Activated T-helper 9 cell treated with anti-CD3 and anti-CD28 coated beads, Interleukin-2, amount 50 U/mL, for 16 hours (primary cell): ENCODE data around the gene SH3BP2.

ENCODE experiments used
- DNase-seq: peaks from one replicate; pipeline ENCODE4 v3.0.0-alpha.2; 2020; ENCODE audit warnings: low read depth

Gene SH3BP2, protein sequence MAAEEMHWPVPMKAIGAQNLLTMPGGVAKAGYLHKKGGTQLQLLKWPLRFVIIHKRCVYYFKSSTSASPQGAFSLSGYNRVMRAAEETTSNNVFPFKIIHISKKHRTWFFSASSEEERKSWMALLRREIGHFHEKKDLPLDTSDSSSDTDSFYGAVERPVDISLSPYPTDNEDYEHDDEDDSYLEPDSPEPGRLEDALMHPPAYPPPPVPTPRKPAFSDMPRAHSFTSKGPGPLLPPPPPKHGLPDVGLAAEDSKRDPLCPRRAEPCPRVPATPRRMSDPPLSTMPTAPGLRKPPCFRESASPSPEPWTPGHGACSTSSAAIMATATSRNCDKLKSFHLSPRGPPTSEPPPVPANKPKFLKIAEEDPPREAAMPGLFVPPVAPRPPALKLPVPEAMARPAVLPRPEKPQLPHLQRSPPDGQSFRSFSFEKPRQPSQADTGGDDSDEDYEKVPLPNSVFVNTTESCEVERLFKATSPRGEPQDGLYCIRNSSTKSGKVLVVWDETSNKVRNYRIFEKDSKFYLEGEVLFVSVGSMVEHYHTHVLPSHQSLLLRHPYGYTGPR

DNA sequence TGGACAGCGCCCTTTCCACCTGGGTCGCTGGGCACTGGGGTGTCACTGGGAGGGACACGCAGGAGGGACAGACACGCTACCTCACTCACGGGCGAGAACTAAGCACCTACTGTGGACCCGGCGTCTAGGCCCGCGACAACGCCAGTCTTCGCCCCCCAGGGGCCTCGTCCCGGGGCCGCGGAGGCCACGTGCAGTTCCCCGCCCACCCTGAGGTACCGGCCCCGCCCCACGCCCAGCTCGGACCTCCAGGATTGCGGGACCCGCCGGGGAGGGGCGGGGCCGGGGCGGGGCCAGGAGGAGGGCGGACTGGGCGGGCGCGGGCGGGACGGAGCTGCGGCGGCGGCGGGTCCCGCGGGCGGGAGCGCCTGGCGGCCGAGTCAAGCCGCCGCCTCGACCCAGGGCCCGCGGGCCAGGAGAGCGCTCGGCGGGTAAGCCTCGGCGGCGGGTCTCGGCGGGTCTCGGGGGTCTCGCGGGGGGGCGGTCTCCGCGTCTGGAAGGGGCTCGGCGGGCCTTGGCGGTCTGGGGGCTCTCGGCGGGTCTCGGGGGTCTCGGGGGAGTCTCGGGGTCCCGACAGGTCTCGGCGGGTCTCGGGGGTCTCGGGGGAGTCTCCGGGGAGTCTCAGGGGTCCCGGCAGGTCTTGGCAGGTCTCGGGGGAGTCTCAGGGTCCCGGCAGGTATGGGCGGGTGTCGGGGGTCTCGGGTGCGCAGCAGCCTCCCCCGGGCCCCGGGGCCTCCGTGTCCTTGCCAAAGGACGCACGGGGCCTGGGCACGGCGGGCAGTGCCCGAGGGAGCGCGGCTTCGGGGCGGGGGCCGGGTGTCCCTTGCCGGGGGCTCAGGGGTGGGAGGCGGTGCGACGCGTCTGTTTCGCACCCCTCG lies at the start of gene SH3BP2:
Gene SH3BP2 (plus strand): TSS at position 375 of the 875 bp plus-strand sequence. CDS start 27,533 bp downstream, outside the sequence.
- peak; percentile 51 for DNase-seq

DNA sequence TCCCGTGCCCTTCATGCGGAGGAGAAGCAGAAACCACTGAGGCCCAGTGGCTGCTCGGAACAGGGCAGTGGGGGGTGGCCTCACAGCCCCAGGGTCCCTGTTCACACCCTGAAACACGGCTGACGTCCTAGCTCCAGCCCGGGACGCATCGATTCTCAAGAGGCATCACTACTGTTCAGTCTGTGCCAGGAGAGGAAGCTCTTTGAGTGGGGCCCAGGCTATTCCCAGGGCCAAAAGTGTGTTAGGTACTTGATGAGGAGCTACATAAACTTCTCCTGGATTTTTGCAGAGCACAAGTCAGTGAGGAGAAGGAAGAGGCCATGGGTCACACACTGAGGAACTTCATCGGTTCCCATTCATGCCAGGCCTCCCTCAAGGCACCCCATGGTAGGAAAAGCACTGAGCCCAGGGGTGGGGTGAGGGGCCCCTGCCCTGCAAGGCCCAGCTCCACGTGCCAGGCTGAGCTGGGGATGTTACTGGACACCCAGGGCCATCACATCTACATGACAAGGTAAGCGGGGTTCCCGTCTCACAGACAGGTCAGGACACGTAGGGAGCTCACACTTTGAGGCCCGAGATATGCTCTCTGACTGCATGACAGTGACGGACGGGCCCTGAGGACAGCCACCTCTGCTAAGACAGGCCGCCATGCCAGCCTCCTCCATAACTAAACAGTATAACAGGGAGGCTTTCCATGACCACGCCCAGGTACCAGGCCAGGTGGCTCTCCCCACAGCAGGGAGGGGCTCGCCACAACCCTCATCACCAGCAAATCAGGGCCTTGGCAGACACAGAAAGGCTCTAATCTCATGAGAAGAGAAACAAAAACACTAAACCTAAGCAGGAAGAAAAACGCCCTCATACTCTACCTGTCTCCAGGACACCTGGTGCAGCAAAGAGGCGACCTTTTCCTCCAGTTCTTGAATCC lies 49.1 kb upstream of the SH3BP2 start:
- DNase-seq = no peak

DNA sequence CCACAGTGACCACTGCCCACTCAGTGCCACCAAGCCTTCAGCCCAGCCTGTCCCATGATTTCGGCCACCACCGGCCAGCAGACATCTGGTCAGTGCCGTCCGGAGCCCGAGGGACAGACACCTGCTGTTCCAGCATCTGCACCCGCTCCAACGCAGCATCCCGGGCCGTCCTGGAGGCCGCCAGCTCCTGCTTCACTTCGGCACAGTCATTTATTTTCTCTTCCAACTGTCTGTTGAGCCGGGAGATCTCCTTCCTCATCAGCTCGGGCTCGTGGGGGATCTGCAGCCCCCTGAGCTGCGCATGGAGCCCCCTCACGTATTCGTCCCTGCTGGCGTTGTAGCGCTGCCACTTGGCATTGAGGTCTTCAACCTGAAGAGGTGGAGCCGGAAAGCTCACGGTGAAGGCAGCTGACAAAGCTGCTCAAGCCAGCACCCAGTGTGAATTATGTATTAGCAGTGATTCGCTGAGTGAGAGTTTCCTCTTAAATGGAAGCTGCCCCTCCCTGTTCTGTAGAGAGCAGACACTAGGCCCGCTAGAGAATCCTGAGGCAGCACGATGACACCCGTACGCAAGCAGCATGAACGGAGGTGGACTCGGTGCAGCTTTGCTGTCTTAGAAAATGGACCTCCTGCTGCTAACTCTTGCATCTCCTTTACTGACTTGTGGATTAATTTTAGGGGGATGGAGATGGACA lies 48.2 kb upstream of the SH3BP2 start:
- no peak for DNase-seq

DNA sequence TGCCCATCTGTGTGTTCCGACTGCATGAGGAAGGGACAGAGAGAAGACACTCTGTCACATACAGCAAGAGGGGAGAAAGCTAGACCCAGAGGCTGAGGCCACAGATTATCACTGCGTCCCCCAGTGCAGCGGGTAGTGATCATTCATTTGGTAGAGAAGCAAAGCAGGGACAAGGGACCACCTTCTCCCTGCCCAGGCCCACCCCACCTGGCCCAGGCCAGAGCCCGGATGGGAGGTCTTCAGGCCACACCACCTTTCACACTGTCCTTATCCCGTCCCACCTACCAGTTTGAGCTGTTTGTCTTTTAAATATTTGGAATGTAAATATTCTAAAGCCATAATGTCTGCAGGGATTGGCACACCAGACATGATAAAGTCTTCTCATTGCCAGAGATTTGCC lies 47.4 kb upstream of the SH3BP2 start:
- DNase-seq = no peak

DNA sequence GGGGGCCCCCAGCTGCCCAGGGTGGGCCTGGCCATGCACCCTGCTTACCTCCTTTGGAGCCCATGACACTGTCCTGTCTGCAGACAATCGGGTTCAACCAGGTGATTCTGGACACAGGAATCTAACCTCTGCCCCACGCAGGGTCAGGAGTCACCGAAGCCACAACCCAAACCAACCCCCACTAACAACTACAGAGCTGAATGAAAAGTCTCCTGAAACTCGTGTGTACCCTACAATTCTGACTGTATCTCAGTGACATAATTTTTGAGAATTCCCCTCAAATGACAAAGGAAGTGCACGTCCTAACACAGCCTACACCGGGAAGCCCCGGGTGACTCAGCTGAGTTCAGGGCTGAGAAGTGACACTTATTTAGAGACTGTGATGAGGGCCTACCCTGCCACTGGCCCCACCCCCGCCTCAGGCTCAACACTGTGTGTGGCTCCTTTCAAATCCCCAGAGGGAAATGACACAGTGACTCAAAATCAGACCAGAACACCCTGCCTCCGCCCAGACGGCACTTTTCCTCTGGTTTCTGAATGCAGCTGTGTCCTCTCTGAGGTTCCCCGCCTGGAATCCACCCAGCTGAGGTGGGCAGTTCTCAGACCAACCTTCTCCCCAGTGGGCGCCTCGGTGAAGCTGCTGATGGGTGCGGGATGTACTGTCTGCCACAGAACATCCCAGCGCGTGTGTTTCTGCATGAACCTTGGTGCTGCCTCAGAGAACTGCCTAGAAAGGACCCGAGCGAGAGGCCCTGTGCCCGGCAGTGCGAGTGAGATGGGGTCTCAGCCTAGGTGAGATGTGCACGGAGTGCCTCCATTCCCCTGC lies 46.7 kb upstream of the SH3BP2 start:
- DNase-seq = peak; percentile 92

DNA sequence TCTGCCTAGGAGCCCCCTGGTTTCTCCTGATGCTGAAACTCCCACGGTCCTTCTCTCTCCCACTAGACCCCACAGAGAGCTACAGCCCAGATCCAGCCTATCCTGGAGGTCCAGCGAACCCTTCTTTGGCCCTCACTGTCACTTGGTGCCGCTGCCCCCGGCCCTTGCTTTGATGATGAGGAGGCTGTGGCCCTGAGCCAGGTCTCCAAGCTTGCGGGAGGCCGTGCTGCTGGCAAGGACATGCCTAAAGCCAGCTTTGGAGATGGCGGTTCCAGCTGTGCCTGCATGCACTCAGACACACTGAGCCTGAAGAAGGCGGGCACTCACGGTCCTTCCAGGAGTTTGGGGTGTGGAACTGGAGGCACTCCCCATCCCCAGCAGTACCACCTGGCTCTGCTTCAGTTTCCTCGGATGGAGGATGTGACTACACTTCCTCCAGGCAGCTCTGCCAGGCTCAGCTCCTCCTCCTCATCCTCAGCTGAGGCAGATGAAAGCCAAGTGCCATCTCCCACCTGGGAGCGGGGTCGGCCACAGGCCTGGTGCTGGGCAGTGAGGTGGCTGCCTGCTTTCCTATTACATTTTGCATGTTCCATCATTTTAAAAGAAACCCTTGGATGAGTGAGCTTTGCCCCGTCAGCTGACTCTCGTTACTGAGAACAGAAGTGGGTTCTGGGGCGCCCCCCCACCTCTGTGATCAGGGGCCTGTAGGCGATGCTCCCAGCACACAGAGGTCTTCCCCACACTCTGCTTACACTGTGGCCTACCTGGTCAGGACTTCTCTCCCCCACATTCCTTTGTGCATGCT lies 45.8 kb upstream of the SH3BP2 start:
- no peak for DNase-seq

DNA sequence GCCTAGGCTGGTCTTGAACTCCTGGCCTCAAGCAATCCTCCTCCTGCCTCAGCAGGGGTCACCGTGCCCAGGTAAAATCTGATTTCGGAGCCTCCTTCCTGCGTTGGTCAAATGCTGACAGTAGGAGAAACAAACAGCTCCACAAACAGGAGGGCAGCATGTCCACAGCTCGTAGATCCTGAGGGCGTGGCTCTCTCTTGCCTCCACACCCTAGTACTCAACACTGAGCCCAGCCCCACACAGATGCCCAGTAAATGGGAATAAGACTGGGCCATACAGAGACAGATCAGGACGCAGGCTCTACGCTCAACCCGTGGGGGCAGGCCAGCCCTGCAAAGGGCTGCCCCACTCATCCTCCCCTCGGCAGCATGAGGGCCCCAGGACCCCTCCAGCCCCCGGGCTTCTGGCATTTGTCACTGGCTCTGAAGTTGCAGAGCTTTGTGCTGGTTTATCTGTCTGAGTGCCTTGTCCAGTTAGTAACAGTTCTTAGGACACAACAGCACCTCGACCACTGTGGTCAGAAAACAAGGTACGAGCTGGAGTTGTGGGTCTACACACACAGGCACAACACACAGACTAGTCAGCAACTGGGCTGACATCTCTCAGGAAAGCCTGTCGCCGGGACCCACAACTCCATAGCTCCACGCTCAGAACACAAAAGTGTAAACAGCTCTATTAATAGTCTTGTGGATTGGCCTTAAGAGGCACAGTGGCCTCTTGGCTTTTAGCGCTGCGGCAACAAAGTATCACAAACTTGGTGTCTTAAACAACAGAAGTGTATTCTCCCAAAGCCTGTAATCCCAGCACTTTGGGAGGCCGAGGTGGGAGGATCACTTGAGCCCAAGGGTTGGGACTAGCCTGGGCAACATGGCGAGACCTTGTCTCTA lies 41.9 kb upstream of the SH3BP2 start:
- DNase-seq = no peak

DNA sequence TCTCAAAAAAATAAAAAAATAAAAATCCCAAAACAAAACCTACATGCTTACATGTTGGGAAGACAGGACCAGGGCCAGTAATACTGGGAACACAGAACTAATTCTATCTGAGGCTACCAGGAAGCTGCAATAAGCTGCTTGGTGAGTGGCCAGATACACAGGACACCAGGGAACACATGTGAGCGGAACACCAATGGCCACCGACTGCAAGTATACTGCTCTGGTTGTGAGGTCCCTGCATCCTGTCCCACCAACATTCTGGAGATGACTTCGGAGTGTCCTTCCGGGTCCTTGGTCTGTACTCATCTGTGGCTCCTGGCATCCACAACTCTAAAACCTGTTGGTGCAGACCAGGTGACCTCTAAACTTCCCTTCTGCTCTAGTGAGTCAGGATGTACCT lies 39.4 kb upstream of the SH3BP2 start:
- no peak for DNase-seq

DNA sequence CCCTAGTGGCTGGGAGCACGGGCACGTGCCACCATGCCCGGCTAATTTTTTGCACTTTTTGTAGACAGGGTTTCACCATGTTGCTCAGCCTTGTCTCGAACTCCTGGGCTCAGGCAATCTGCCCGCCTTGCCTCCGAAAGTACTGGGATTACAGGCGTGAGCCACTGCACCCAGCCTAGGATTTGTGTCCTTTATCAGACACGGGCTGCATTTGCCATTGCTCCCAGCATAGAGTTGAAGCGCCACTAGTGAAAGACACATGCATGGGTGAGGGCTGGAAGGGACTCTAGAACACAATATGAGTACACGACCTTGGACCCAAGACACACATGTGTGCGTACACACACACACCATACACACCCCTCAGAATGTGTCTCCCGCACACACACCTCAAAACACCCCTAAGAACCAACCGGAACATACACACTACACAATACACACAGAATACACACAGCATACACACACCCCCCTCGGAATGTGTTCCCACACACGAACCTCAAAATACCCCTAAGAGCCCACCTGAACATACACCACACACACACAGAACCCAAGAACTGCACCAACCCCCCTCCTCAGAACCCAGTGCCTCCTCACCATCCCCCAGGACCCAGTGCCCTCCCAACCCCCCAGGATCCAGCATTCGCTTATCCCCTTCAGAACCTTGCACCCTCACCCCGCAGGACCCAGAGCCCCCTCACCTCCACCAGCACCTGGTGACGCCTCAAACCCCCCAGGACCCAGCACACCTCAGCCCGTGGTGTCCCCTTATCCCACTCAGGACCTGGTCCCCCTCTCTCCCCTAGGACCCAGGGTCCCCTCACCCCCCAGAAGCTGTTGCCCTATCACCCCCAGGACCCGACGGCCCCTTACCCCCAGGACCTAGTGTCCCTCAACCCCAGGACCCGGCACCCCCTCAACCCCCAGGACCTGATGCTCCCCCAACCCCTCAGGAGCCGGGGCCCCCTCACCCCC lies 37.8 kb upstream of the SH3BP2 start:
- no peak for DNase-seq

DNA sequence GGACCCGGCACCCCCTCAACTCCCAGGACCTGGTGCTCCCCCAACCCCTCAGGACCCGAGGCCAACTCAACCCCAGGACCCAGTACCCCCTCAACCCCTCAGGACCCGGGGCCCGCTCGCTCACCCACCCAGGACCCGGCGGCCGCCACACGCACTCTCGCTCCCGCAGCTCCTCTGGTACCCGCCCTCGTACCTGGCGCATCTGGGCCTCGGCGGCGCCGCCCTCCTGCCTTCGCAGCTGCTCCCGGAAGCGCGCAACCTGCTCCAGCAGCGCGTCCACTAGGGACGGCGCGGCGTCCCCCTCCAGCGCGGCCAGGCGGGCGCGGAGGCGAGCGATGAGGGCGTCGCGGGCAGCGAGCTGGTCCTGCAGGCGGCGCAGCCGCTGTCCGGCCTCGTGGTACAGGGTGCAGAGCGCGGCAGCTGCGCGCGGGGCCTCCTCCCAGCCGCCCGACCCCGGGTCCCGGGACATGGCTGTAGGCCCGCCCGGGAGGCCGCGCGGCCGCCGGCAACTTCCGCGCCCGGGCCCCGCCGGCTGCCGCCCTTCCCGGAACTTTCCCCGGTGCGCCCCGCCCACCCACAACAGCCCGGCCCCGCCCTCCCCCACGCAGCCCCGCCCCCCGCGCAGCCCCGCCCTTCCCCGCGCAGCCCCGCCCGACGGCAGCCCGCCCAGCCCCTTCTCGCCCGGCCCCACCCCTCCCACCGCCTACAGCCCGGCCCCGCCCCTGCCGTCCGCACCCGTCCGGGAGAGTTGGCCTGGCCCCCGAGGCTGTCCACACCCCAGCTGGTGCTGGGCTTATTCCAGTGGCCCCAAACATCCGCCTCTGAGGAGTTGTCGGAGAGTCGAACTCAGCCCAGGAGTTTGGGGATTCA lies 36.8 kb upstream of the SH3BP2 start, which contains the start of gene TNIP2:
Gene TNIP2 (minus strand): TSS at position 516 of the 870 bp plus-strand sequence. CDS start 47 bp downstream, at position 469.
- DNase-seq = peak; percentile 73

DNA sequence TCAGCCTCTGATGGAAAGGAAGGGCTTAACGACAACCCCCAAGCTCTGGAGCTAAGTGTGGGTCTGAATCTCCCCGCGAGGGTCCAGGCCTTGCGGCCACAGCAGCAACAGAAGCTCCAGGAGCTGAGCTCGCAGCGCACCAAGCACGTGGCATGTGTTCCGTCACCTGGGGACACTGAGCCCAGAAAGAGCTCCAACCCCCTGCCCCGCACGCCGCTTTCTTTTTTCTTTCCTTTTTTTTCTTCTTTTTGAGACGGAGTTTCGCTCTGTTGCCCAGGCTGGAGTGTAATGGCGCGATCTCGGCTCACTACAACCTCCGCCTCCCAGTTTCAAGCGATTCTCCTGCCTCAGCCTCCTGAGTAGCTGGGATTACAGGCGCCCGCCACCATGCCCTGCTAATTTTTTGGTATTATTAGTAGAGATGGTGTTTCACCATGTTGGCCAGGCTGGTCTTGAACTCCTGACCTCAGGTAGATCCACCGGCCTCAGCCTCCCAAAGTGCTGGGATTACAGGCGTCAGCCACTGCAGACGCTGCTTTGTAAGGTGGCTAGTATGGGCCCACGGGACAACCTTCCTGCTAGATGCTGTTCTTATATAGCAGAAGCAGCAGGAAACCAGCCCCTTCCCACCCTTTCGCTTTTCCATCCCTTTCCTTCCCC lies 36.1 kb upstream of the SH3BP2 start:
- DNase-seq = no peak

DNA sequence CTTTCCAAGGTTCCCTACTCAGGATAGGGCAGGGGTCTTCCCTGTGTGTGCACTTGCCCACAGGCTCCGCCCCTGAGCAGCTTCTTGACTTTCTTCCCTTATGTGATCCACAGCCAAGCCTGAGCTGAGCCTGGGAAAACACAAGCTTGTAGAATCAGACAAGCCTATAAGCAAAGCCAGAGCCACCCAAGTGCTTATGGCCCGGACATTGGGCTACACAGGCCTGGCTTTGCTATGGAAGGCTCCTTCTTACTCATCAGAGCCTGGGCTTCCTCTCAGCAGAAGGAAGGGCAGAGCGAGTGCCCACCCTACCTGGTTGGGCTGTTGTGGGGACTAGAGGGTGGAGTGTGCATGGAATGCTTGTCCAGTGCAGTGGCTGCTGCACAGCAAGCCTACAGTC lies 35.5 kb upstream of the SH3BP2 start:
- no peak for DNase-seq

DNA sequence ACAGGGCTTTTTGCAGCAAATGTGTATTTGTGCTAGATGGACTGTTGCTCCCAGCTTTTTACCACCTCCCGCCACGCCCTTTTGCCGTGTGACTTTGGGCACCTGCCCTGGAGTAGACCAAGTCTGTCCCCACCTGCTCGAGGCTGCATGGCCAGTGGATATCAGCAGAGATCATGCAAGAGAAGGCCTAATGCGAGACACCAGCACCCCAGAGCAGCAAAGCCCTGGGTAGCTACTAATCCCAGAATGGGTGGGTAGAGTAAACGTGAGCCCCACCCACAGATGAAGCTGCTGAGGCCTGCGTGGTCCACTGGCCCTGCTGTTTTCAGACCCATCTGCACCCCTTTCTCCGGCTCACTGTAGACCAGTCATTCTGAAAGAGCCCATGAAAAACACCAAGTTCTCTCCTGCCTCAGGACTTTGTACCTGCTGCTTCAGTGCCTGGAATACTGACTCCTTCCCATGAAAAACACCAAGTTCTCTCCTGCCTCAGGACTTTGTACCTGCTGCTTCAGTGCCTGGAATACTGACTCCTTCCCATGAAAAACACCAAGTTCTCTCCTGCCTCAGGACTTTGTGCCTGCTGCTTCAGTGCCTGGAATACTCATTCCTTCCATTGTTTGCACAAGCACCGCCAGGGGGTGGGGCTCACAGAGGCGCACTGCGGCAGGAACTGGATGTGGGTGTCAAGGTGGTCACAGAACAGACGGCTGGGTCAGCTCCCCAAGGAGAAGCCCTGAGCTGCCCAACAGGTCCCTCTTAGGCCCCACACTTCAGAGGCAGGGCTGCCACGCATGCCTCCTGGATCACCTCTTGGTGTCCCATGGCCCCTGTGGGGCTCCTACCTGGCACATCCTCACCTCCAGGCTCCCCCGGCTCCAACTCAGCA lies 31.6 kb upstream of the SH3BP2 start:
- DNase-seq = no peak

DNA sequence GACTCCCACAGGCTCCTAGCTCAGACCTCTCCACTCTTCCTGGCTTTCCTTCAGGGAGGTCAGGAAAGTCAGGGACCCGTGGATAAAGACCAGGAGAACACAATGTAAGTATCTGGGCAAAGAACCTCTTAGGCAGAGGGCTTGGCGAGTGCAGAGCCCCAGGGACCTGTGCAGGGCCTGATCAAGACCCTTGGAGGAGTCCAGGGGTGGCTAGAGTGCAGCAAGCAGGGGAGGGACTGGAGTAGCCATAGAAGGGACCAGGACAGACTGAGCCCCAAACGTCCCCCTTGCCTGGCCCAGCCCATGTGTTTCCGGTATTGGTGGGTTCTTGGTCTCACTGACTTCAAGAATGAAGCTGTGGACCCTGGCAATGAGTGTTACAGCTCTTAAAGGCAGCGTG lies 30.8 kb upstream of the SH3BP2 start:
- no peak for DNase-seq
